BJ (cell line): ENCODE results near the gene HIVEP1. TPM values are rescaled to one million over a fixed set of nuclear protein-coding genes. Genes with fewer than 3 reads are reported as not detected.

Source experiments
- CTCF ChIA-PET: fragments of 350-600 bp; formaldehyde crosslinking; extraction: SDS; loops from one replicate; lab custom pipeline; 2021; ENCODE audit warnings: antibody characterized with exemption, inconsistent platforms; lab: Yijun Ruan, JAX
- POLR2A ChIA-PET: fragments of 300-600 bp; sonication (Branson Sonifier 250); formaldehyde crosslinking; extraction: SDS; loops from one replicate; lab custom pipeline; 2021; ENCODE audit warnings: antibody characterized with exemption; lab: Charles Lee
- DNase-seq: peaks from one replicate; pipeline ENCODE4 v3.0.0-alpha.2; 2011; ENCODE audit warnings: low read depth
- H3K27me3 ChIP-seq: 2 replicates; pipeline ENCODE4 v1.6.0; 2011; ENCODE audit warnings: low read length; ENCODE audit not compliant: control insufficient read depth, insufficient read depth
- H3K36me3 ChIP-seq: 2 replicates; pipeline ENCODE4 v1.5.1; 2011; ENCODE audit warnings: low read length; ENCODE audit not compliant: control insufficient read depth, insufficient read depth
- H3K4me3 ChIP-seq: 2 replicates; pipeline ENCODE4 v1.5.1; 2011; ENCODE audit warnings: low read depth, mild to moderate bottlenecking, control low read depth, low read length
- CTCF ChIP-seq: IDR thresholded peaks from 2 replicates; pipeline ENCODE4 v1.5.1; 2011; ENCODE audit warnings: low read depth, mild to moderate bottlenecking, control low read depth, inconsistent platforms, low read length, moderate library complexity; ENCODE audit not compliant: insufficient read depth
- polyA plus RNA-seq: library from polyadenylated mRNA; depleted of rRNA; stranded (reverse); fragments of >200 nt; gene quantifications from 2 replicates; pipeline ENCODE4 v1.2.3, GENCODE V29; 2011

Gene HIVEP1
- polyA plus RNA-seq, 1 experiment = 17.1 TPM

- TF ChIP-seq CTCF = no peak
- CTCF ChIA-PET = no interaction called here
- Histone ChIP-seq H3K4me3 (no peak overlapping the region), H3K27me3 (no peaks in the 10 kb centered on the region), H3K36me3 (no peaks in the 10 kb centered on the region)
- POLR2A ChIA-PET = no interaction called here
- DNase-seq = no peak
Measured at GRCh38 chr6:12033770-12034169, 21.7 kb downstream of the HIVEP1 start.

- no peaks in the 10 kb centered on the region for H3K27me3 ChIP-seq
- TF ChIP-seq CTCF = no peak
- DNase-seq = no peak
- ChIA-PET POLR2A (no interaction called here), CTCF (interaction anchor here (0.6 to 1.5 kb wide), 4 partner anchors 18 to 877 kb away, joined by 3 to 10 read pairs (median 3); partner anchors contain the start of gene ADTRP)
- no peaks in the 10 kb centered on the region for H3K36me3 ChIP-seq
- no peak overlapping the region for H3K4me3 ChIP-seq
Measured at GRCh38 chr6:12034349-12034748, 22.2 kb downstream of the HIVEP1 start.

- POLR2A ChIA-PET = no interaction called here
Measured at GRCh38 chr6:12034837-12035236, 22.7 kb downstream of the HIVEP1 start.

GRCh38 chr6:12036766-12037165, 24.7 kb downstream of the HIVEP1 start:
- H3K4me3 ChIP-seq = no peak overlapping the region
- ChIA-PET CTCF (no interaction called here), POLR2A (no interaction called here)
- H3K27me3 ChIP-seq = no peaks in the 10 kb centered on the region
- no peak for DNase-seq
- TF ChIP-seq CTCF = no peak
- no peaks in the 10 kb centered on the region for H3K36me3 ChIP-seq

More at GRCh38 chr6:12034837-12035236, 22.7 kb downstream of the HIVEP1 start:
- no peaks in the 10 kb centered on the region for H3K36me3 ChIP-seq
- no peak for DNase-seq
- CTCF ChIA-PET = interaction anchor here (0.6 to 1.5 kb wide), 4 partner anchors 17 to 877 kb away, joined by 3 to 10 read pairs (median 3); partner anchors contain the start of gene ADTRP
- no peak for TF ChIP-seq CTCF
- no peaks in the 10 kb centered on the region for H3K27me3 ChIP-seq
- no peak overlapping the region for H3K4me3 ChIP-seq

GRCh38 chr6:12037798-12038197, 25.7 kb downstream of the HIVEP1 start:
- Histone ChIP-seq H3K27me3 (no peaks in the 10 kb centered on the region), H3K4me3 (no peak overlapping the region), H3K36me3 (no peaks in the 10 kb centered on the region)
- DNase-seq = no peak
- TF ChIP-seq CTCF = no peak
- CTCF ChIA-PET = no interaction called here
- POLR2A ChIA-PET = no interaction called here
